Measurements from ENCODE around the gene NT5C3A.
"Not testable (repeated sequence)": the region's sequence is repeated elsewhere in the genome, so short reads cannot be mapped to it uniquely, and the experiment has no call there.

- not testable (repeated sequence) for TF ChIP-seq RBM22 (optimal IDR thresholded peaks at IDR 0.05; ENCODE audit: low read length); JUND (CRISPR knock-in tag; IDR thresholded peaks at IDR 0.05)
Observed at GRCh38 chr7:32992750-32993149, 69.8 kb downstream of the NT5C3A start.

Measured in HepG2 (cell line).